HepG2 (cell line): Measurements from ENCODE around the gene PDIA5. TPM values are rescaled to one million over a fixed set of nuclear protein-coding genes. Genes with fewer than 3 reads are reported as not detected.

Experiments used
- ATAC-seq: fragments of 200-7000 bp; cut with Tn5 transposase; 3 replicates; pipeline ENCODE4 v1.9.1; 2020; ENCODE audit warnings: mild to moderate bottlenecking, moderate library complexity
- BruUV-seq: library from RNA; stranded (reverse); fragments of 400-500 nt; replicated peaks from 2 replicates; lab custom pipeline; 2021; lab: Mats Ljungman, UMichigan
- CTCF ChIA-PET: fragments of 300-600 bp; formaldehyde crosslinking; extraction: SDS; loops from one replicate; lab custom pipeline; 2021; ENCODE audit warnings: low total read pairs, inconsistent platforms, low intra/inter-chr PET ratio; lab: Yijun Ruan, JAX
- POLR2A ChIA-PET: fragments of 350-600 bp; sonication (Branson Sonifier 250); formaldehyde crosslinking; loops from one replicate; lab custom pipeline; 2020; ENCODE audit warnings: antibody characterized with exemption, inconsistent platforms; lab: Yijun Ruan, JAX
- DNase-seq: peaks from one replicate; pipeline ENCODE4 v3.0.0-alpha.2; 2015; ENCODE audit warnings: low spot score
- FAIRE-seq: peaks from 3 replicates; lab custom pipeline; 2011; peaks lifted over from hg19 to GRCh38; lab: Jason Lieb, UNC
- H2AFZ ChIP-seq: one replicate; pipeline ENCODE4 v1.6.1; 2011; ENCODE audit warnings: low read length, inconsistent platforms
- H3K27ac ChIP-seq: fragments of 300-600 bp; 3 replicates; pipeline ENCODE4 v1.8.0; 2011; ENCODE audit warnings: mixed run types, mild to moderate bottlenecking, mixed read lengths, low read length, inconsistent platforms; ENCODE audit not compliant: insufficient read depth; ENCODE audit errors: extremely low read length
- H3K27me3 ChIP-seq, 2 experiments: fragments of 200-600 bp in 1 of 2; 2 replicates in 1 of 2; 3 replicates in 1 of 2; pipeline versions ENCODE4 v1.6.0 to v1.8.0; 2011; ENCODE audit warnings: low read length in 2 of 2, mild to moderate bottlenecking in 2 of 2, moderate library complexity in 2 of 2, inconsistent platforms in 1 of 2; ENCODE audit not compliant: insufficient read depth in 2 of 2, control insufficient read depth in 1 of 2
- H3K36me3 ChIP-seq, 2 experiments: fragments of 200-600 bp in 1 of 2; replicated peaks in 1 of 2; 2 replicates in 1 of 2; 3 replicates in 1 of 2; pipeline versions ENCODE4 v1.5.1 to v1.8.0; 2011; ENCODE audit warnings: low read length in 2 of 2, inconsistent platforms in 1 of 2; ENCODE audit not compliant: insufficient read depth in 2 of 2, control insufficient read depth in 1 of 2
- H3K4me1 ChIP-seq: 2 replicates; pipeline ENCODE4 v1.5.1; 2012; ENCODE audit warnings: low read length, inconsistent platforms; ENCODE audit not compliant: insufficient read depth
- H3K4me2 ChIP-seq: 2 replicates; pipeline ENCODE4 v1.6.0; 2011; ENCODE audit warnings: low read depth, low read length, inconsistent platforms
- H3K4me3 ChIP-seq, 3 experiments: fragments of 200-600 bp in 1 of 3; sonication (generic), shearing (Covaris generic) in 1 of 3; replicated peaks in 1 of 3; 2 replicates each; pipeline ENCODE4 v1.5.1; 2011 to 2016; ENCODE audit warnings: low read length in 3 of 3, inconsistent platforms in 2 of 3, low read depth in 2 of 3, mild to moderate bottlenecking in 2 of 3, control low read depth in 1 of 3, mixed read lengths in 1 of 3; ENCODE audit not compliant: insufficient read depth in 1 of 3
- H3K79me2 ChIP-seq: one replicate; pipeline ENCODE4 v1.6.1; 2011; ENCODE audit warnings: low read length, inconsistent platforms; ENCODE audit not compliant: insufficient read depth
- H3K9ac ChIP-seq: 2 replicates; pipeline ENCODE4 v1.6.0; 2011; ENCODE audit warnings: mild to moderate bottlenecking, low read depth, low read length, inconsistent platforms; ENCODE audit not compliant: insufficient read depth
- H3K9me3 ChIP-seq: 2 replicates; pipeline ENCODE4 v1.5.1; 2012; ENCODE audit warnings: mild to moderate bottlenecking, low read length
- H4K20me1 ChIP-seq: 2 replicates; pipeline ENCODE4 v1.6.0; 2011; ENCODE audit warnings: inconsistent platforms, mild to moderate bottlenecking, low read length, moderate library complexity; ENCODE audit not compliant: insufficient read depth
- ERF ChIP-seq: IDR thresholded peaks from 2 replicates; pipeline ENCODE4 v1.6.1; 2018; ENCODE audit warnings: missing biosample characterization, missing genetic modification reagents
- EZH2 ChIP-seq: conservative IDR thresholded peaks from 2 replicates; pipeline ENCODE4 v1.6.1; 2012; ENCODE audit warnings: mild to moderate bottlenecking, low read depth, low read length, moderate library complexity
- PAF1 ChIP-seq: IDR thresholded peaks from 2 replicates; pipeline ENCODE4 v1.6.1; 2016; ENCODE audit warnings: missing genetic modification reagents, missing compliant biosample characterization
- RAD51 ChIP-seq: fragments of 450-650 bp; IDR thresholded peaks from 2 replicates; pipeline ENCODE4 v1.6.1; 2016; ENCODE audit warnings: borderline replicate concordance
- RFX3 ChIP-seq: IDR thresholded peaks from 2 replicates; pipeline ENCODE4 v1.6.1; 2016; ENCODE audit warnings: missing biosample characterization, missing genetic modification reagents
- ZBTB21 ChIP-seq: sonication (generic); formaldehyde crosslinking; IDR thresholded peaks from 2 replicates; pipeline ENCODE4 v1.4.0; 2020; ENCODE audit warnings: missing genetic modification reagents
- ZBTB7B ChIP-seq: sonication (generic); formaldehyde crosslinking; IDR thresholded peaks from 2 replicates; pipeline ENCODE4 v1.4.0; 2020; ENCODE audit warnings: missing genetic modification reagents
- ZNF224 ChIP-seq: sonication (generic); formaldehyde crosslinking; IDR thresholded peaks from 2 replicates; pipeline ENCODE4 v1.5.0; 2020; ENCODE audit warnings: mild to moderate bottlenecking, missing genetic modification reagents
- ZNF230 ChIP-seq: sonication (generic); formaldehyde crosslinking; IDR thresholded peaks from 2 replicates; pipeline ENCODE4 v1.4.0; 2020; ENCODE audit warnings: mild to moderate bottlenecking, missing genetic modification reagents
- ZNF263 ChIP-seq: sonication (generic); formaldehyde crosslinking; IDR thresholded peaks from 2 replicates; pipeline ENCODE4 v1.4.0; 2020; ENCODE audit warnings: missing genetic modification reagents
- ZNF296 ChIP-seq: sonication (generic); formaldehyde crosslinking; conservative IDR thresholded peaks from 2 replicates; pipeline ENCODE4 v1.5.0; 2020; ENCODE audit warnings: mild to moderate bottlenecking, missing genetic modification reagents
- ZNF331 ChIP-seq: sonication (generic); formaldehyde crosslinking; IDR thresholded peaks from 2 replicates; pipeline ENCODE4 v1.4.0; 2020; ENCODE audit warnings: missing genetic modification reagents
- ZNF720 ChIP-seq: sonication (generic); formaldehyde crosslinking; IDR thresholded peaks from 2 replicates; pipeline ENCODE4 v1.4.0; 2020; ENCODE audit warnings: missing genetic modification reagents
- WGBS: methylation state at CpG from one replicate; pipeline ENCODE4 v1.1.6; 2017; ENCODE audit warnings: low lambda C conversion rate; 5-methylcytosine and 5-hydroxymethylcytosine counted together
- in situ Hi-C: cut with HindIII; loops from 2 replicates; pipeline ENCODE4 v1.10.0; 2017; ENCODE audit warnings: low pct_unique_long_range_greater_than_20kb; ENCODE audit not compliant: extremely low pct_ligation_motif_present
- intact Hi-C: fragments of 100-400 bp; cut with micrococcal nuclease; formaldehyde crosslinking; loops from one replicate; pipeline ENCODE4 v1.10.0; 2022; ENCODE audit not compliant: unreplicated experiment
- polyA plus RNA-seq, 8 experiments: library from polyadenylated mRNA; depleted of rRNA in 3 of 8; stranded (reverse) in 7 of 8; unstranded in 1 of 8; fragments of >200 nt; fragmentation: Illumina TruSeq in 4 of 8; extraction: Trizol in 4 of 8; gene quantifications; 2 replicates each; pipeline versions ENCODE4 v1.2.1 to v1.2.3, GENCODE V29; 2011 to 2016; ENCODE audit warnings: low read depth in 4 of 8, missing spikeins in 1 of 8, mixed read lengths in 1 of 8; ENCODE audit not compliant: insufficient read depth in 1 of 8
- total RNA-seq, 5 experiments: library from RNA; depleted of rRNA; stranded (reverse); fragments of >200 nt; fragmentation: Illumina TruSeq; extraction: Trizol; gene quantifications; 2 replicates each; pipeline ENCODE4 v1.2.3, GENCODE V29; 2016; ENCODE audit warnings: low read depth in 1 of 5
- TF ChIP-seq, protein P1 (sequence below): sonication (generic); formaldehyde crosslinking; IDR thresholded peaks from 2 replicates; pipeline ENCODE4 v1.8.1; 2022; ENCODE audit warnings: mild to moderate bottlenecking, missing genetic modification reagents
- TF ChIP-seq, protein P2 (sequence below): sonication (generic); formaldehyde crosslinking; IDR thresholded peaks from 2 replicates; pipeline ENCODE4 v1.5.1; 2020; ENCODE audit warnings: mild to moderate bottlenecking, moderate library complexity, missing genetic modification reagents
- TF ChIP-seq, protein P3 (sequence below): sonication (generic); formaldehyde crosslinking; IDR thresholded peaks from 2 replicates; pipeline ENCODE4 v1.9.0; 2021; ENCODE audit warnings: missing genetic modification reagents, borderline replicate concordance

PDIA5 gene
- total and polyA plus RNA-seq, 2 of the 13 experiments (the other 11 are each of a cell fraction or from before 2014, with no cell fraction given): 51.3 to 74.3 TPM

DNA sequence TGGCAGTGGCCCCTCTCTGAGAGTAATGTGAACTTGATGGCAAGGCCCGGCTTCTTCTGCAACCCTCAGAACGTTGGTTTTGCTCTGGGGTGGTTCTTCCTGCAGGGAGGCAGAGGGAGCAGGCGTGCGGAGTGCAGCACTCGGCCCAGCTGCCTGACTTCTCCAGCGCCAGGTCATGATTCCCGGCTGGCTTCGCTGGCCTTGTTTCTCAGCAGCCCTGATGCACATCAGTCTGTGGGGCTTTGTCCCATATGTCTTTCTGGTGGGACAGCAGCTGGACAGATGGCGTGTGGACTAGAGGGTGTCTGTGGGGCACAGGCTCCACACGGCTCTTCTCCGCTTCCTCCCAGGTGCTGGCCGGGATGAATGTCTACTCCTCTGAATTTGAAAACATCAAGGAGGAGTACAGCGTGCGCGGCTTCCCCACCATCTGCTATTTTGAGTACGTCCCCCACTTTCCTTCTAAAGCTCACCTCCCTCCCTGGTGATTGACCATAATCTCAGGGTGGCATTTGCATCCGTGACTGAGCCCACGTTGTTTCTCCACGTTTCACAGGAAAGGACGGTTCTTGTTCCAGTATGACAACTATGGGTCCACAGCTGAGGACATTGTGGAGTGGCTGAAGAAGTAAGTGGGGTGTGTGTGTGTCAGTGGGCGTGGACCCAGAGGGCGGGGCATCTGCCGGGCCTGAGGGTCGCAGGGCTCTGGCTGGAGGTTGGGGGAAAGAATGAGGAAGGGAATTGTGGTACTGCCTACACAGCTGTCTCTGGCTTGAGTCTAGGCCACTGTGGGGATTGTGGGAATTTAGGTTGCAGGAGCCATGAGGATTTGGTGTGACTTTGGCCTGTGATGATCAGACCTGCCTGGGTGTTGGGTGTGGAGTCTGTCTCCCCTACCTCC is 57.1 kb downstream of the PDIA5 start:
- Histone ChIP-seq H3K4me1 (peaks cover 9% of the 10 kb centered on the region), H3K4me3 (no peak overlapping the region)
- no TSS peak for BruUV-seq
- POLR2A ChIA-PET: no interaction called here
- FAIRE-seq (no peak), ATAC-seq (no peak; the same call in 2 of the 3 replicates)
- no peak for TF ChIP-seq EZH2
- TF ChIP-seq RAD51: no peak
- TF ChIP-seq, all 625 proteins: peak for 0
- CTCF ChIA-PET: no interaction called here
- H3K4me2 ChIP-seq: no peak overlapping the region
- in situ Hi-C loops (no loop called here), intact Hi-C loops (no loop called here)
- no peak for DNase-seq
- no peak overlapping the region for H2AFZ ChIP-seq
- H3K27me3 ChIP-seq: no peaks in the 10 kb centered on the region
- no peak overlapping the region for H3K9ac ChIP-seq
- H3K36me3 ChIP-seq: peaks cover 43 to 92% of the 10 kb centered on the region in 2 experiments
- WGBS: 88% methylated on average over 18 of the region's 24 CpGs
- H3K27ac ChIP-seq: no peak overlapping the region
- H3K9me3 ChIP-seq: no peaks in the 10 kb centered on the region
- H3K79me2 ChIP-seq: no peaks in the 10 kb centered on the region
- H4K20me1 ChIP-seq: peaks cover 2% of the 10 kb centered on the region

DNA sequence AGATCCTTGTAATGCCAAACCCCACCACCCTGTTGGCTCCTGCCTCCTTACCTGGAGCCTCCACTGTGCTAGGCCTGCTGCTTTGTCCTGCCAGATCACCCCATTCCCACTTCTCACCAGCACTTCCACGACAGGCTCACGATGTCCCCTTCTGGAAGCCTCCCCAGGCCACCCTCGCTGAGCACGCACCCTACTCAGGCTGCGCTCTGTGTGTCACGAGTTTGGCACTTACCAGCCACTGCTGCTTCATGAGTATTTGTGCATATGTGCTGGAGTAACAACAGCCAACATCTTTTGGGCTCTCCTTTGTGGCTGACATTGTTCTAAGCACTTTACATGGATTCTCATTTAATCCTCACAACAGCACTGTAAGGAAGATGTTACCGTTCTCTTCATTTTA is 58.1 kb downstream of the PDIA5 start:
- CTCF ChIA-PET: no interaction called here
- DNase-seq (no peak), ATAC-seq (no peak), FAIRE-seq (no peak)
- in situ Hi-C loops: no loop called here
- Histone ChIP-seq H4K20me1 (peaks cover 6% of the 10 kb centered on the region), H3K79me2 (no peaks in the 10 kb centered on the region), H3K4me3 (no peak overlapping the region), H3K27me3 (no peaks in the 10 kb centered on the region), H3K36me3 (peaks cover 43 to 94% of the 10 kb centered on the region in 2 experiments), H3K9me3 (no peaks in the 10 kb centered on the region), H3K4me2 (no peak overlapping the region), H3K27ac (no peak overlapping the region), H3K9ac (no peak overlapping the region), H2AFZ (no peak overlapping the region), H3K4me1 (peaks cover 19% of the 10 kb centered on the region)
- POLR2A ChIA-PET: no interaction called here
- WGBS: over 99% methylated on average over 7 of the region's 7 CpGs
- BruUV-seq: no TSS peak
- intact Hi-C loops: no loop called here
- TF ChIP-seq RFX3 (CRISPR knock-in tag) (no peak), ZBTB7B (CRISPR knock-in tag) (no peak), ZNF296 (CRISPR knock-in tag) (no peak), ZBTB21 (CRISPR knock-in tag) (no peak), ZNF720 (CRISPR knock-in tag) (no peak), ZNF263 (CRISPR knock-in tag) (no peak), ZNF230 (no peak), ERF (CRISPR knock-in tag) (no peak), ZNF224 (no peak), ZNF331 (CRISPR knock-in tag) (no peak), PAF1 (CRISPR knock-in tag) (no peak)
- TF ChIP-seq, protein P1, sequence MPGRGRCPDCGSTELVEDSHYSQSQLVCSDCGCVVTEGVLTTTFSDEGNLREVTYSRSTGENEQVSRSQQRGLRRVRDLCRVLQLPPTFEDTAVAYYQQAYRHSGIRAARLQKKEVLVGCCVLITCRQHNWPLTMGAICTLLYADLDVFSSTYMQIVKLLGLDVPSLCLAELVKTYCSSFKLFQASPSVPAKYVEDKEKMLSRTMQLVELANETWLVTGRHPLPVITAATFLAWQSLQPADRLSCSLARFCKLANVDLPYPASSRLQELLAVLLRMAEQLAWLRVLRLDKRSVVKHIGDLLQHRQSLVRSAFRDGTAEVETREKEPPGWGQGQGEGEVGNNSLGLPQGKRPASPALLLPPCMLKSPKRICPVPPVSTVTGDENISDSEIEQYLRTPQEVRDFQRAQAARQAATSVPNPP (CRISPR knock-in tag): no peak
- TF ChIP-seq, protein P2, sequence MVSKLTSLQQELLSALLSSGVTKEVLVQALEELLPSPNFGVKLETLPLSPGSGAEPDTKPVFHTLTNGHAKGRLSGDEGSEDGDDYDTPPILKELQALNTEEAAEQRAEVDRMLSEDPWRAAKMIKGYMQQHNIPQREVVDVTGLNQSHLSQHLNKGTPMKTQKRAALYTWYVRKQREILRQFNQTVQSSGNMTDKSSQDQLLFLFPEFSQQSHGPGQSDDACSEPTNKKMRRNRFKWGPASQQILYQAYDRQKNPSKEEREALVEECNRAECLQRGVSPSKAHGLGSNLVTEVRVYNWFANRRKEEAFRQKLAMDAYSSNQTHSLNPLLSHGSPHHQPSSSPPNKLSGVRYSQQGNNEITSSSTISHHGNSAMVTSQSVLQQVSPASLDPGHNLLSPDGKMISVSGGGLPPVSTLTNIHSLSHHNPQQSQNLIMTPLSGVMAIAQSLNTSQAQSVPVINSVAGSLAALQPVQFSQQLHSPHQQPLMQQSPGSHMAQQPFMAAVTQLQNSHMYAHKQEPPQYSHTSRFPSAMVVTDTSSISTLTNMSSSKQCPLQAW (CRISPR knock-in tag): no peak
- TF ChIP-seq, protein P3, sequence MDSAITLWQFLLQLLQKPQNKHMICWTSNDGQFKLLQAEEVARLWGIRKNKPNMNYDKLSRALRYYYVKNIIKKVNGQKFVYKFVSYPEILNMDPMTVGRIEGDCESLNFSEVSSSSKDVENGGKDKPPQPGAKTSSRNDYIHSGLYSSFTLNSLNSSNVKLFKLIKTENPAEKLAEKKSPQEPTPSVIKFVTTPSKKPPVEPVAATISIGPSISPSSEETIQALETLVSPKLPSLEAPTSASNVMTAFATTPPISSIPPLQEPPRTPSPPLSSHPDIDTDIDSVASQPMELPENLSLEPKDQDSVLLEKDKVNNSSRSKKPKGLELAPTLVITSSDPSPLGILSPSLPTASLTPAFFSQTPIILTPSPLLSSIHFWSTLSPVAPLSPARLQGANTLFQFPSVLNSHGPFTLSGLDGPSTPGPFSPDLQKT (CRISPR knock-in tag): no peak
